Measurements from ENCODE around the gene DYNLT5.

DYNLT5 gene

GRCh38 chr1:66751160-66751559 is 1.1 kb upstream of the DYNLT5 start:
- H3K36me3 ChIP-seq (ENCODE audit: control insufficient read depth in 2 of 2, insufficient read depth in 2 of 2, low read length in 2 of 2), result no peaks in the 10 kb centered on the region
- no peak overlapping the region for H3K9ac ChIP-seq (ENCODE audit: low read length in 2 of 2)
- H3K4me3 ChIP-seq (ENCODE audit: low read length in 2 of 2), result no peak overlapping the region
- no peak overlapping the region for H3K27ac ChIP-seq (ENCODE audit: low read length)
- peaks cover 0 to 6% of the 10 kb centered on the region in 2 donors for H3K27me3 ChIP-seq (ENCODE audit: control insufficient read depth in 1 of 2, insufficient read depth in 2 of 2, low read length in 2 of 2)
- no peaks in the 10 kb centered on the region for H3K9me3 ChIP-seq (ENCODE audit: control insufficient read depth in 2 of 2, low read length in 2 of 2)
- H3K4me1 ChIP-seq (ENCODE audit: control insufficient read depth, insufficient read depth, low read length), result no peaks in the 10 kb centered on the region

GRCh38 chr1:66752671-66753371 is 562 bp downstream of the DYNLT5 start:
- Histone ChIP-seq H3K36me3 (ENCODE audit: control insufficient read depth in 2 of 2, insufficient read depth in 2 of 2, low read length in 2 of 2) (no peaks in the 10 kb centered on the region), H3K27ac (ENCODE audit: low read length) (no peak overlapping the region), H3K4me1 (ENCODE audit: control insufficient read depth, insufficient read depth, low read length) (no peaks in the 10 kb centered on the region), H3K4me3 (ENCODE audit: low read length in 2 of 2) (peak overlapping the region; percentile 53 to 68), H3K9me3 (ENCODE audit: control insufficient read depth in 2 of 2, low read length in 2 of 2) (no peaks in the 10 kb centered on the region), H3K9ac (ENCODE audit: low read length in 2 of 2) (no peak overlapping the region), H3K27me3 (ENCODE audit: control insufficient read depth in 1 of 2, insufficient read depth in 2 of 2, low read length in 2 of 2) (peaks cover 0 to 6% of the 10 kb centered on the region in 2 donors)

- Histone ChIP-seq H3K4me3 (ENCODE audit: low read length in 2 of 2) (no peak overlapping the region), H3K27me3 (ENCODE audit: control insufficient read depth in 1 of 2, insufficient read depth in 2 of 2, low read length in 2 of 2) (peaks cover 0 to 4% of the 10 kb centered on the region in 2 donors), H3K27ac (ENCODE audit: low read length) (no peak overlapping the region), H3K9ac (ENCODE audit: low read length in 2 of 2) (no peak overlapping the region), H3K36me3 (ENCODE audit: control insufficient read depth in 2 of 2, insufficient read depth in 2 of 2, low read length in 2 of 2) (no peaks in the 10 kb centered on the region), H3K4me1 (ENCODE audit: control insufficient read depth, insufficient read depth, low read length) (no peaks in the 10 kb centered on the region), H3K9me3 (ENCODE audit: control insufficient read depth in 2 of 2, low read length in 2 of 2) (no peaks in the 10 kb centered on the region)
Observed at GRCh38 chr1:66757722-66758240, 5.5 kb downstream of the DYNLT5 start.

GRCh38 chr1:66758241-66758755 is 6.0 kb downstream of the DYNLT5 start:
- Histone ChIP-seq H3K4me3 (ENCODE audit: low read length in 2 of 2) (no peak overlapping the region), H3K27me3 (ENCODE audit: control insufficient read depth in 1 of 2, insufficient read depth in 2 of 2, low read length in 2 of 2) (no peaks in the 10 kb centered on the region), H3K27ac (ENCODE audit: low read length) (no peak overlapping the region), H3K9me3 (ENCODE audit: control insufficient read depth in 2 of 2, low read length in 2 of 2) (no peaks in the 10 kb centered on the region), H3K36me3 (ENCODE audit: control insufficient read depth in 2 of 2, insufficient read depth in 2 of 2, low read length in 2 of 2) (no peaks in the 10 kb centered on the region), H3K9ac (ENCODE audit: low read length in 2 of 2) (no peak overlapping the region), H3K4me1 (ENCODE audit: control insufficient read depth, insufficient read depth, low read length) (no peaks in the 10 kb centered on the region)

- no peak overlapping the region for H3K4me3 ChIP-seq (ENCODE audit: low read length in 2 of 2)
- no peak overlapping the region for H3K9ac ChIP-seq (ENCODE audit: low read length in 2 of 2)
- no peaks in the 10 kb centered on the region for H3K4me1 ChIP-seq (ENCODE audit: control insufficient read depth, insufficient read depth, low read length)
- H3K36me3 ChIP-seq (ENCODE audit: control insufficient read depth in 2 of 2, insufficient read depth in 2 of 2, low read length in 2 of 2), result no peaks in the 10 kb centered on the region
- no peak overlapping the region for H3K27ac ChIP-seq (ENCODE audit: low read length)
- H3K27me3 ChIP-seq (ENCODE audit: control insufficient read depth in 1 of 2, insufficient read depth in 2 of 2, low read length in 2 of 2), result no peaks in the 10 kb centered on the region
- no peaks in the 10 kb centered on the region for H3K9me3 ChIP-seq (ENCODE audit: control insufficient read depth in 2 of 2, low read length in 2 of 2)
Observed at GRCh38 chr1:66760506-66760905, 8.2 kb downstream of the DYNLT5 start.

GRCh38 chr1:66761221-66761620 is 9.0 kb downstream of the DYNLT5 start:
- no peak overlapping the region for H3K27ac ChIP-seq (ENCODE audit: low read length)
- no peaks in the 10 kb centered on the region for H3K27me3 ChIP-seq (ENCODE audit: control insufficient read depth in 1 of 2, insufficient read depth in 2 of 2, low read length in 2 of 2)
- no peak overlapping the region for H3K9ac ChIP-seq (ENCODE audit: low read length in 2 of 2)
- H3K9me3 ChIP-seq (ENCODE audit: control insufficient read depth in 2 of 2, low read length in 2 of 2), result no peaks in the 10 kb centered on the region
- no peak overlapping the region for H3K4me3 ChIP-seq (ENCODE audit: low read length in 2 of 2)
- no peaks in the 10 kb centered on the region for H3K4me1 ChIP-seq (ENCODE audit: control insufficient read depth, insufficient read depth, low read length)
- H3K36me3 ChIP-seq (ENCODE audit: control insufficient read depth in 2 of 2, insufficient read depth in 2 of 2, low read length in 2 of 2), result no peaks in the 10 kb centered on the region

GRCh38 chr1:66764994-66765578 is 12.8 kb downstream of the DYNLT5 start:
- Histone ChIP-seq H3K4me1 (ENCODE audit: control insufficient read depth, insufficient read depth, low read length) (no peaks in the 10 kb centered on the region), H3K27ac (ENCODE audit: low read length) (no peak overlapping the region), H3K9me3 (ENCODE audit: control insufficient read depth in 2 of 2, low read length in 2 of 2) (no peaks in the 10 kb centered on the region), H3K4me3 (ENCODE audit: low read length in 2 of 2) (no peak overlapping the region), H3K27me3 (ENCODE audit: control insufficient read depth in 1 of 2, insufficient read depth in 2 of 2, low read length in 2 of 2) (no peaks in the 10 kb centered on the region), H3K36me3 (ENCODE audit: control insufficient read depth in 2 of 2, insufficient read depth in 2 of 2, low read length in 2 of 2) (no peaks in the 10 kb centered on the region), H3K9ac (ENCODE audit: low read length in 2 of 2) (no peak overlapping the region)

- Histone ChIP-seq H3K9ac (ENCODE audit: low read length in 2 of 2) (no peak overlapping the region), H3K4me1 (ENCODE audit: control insufficient read depth, insufficient read depth, low read length) (no peaks in the 10 kb centered on the region), H3K9me3 (ENCODE audit: control insufficient read depth in 2 of 2, low read length in 2 of 2) (no peaks in the 10 kb centered on the region), H3K27me3 (ENCODE audit: control insufficient read depth in 1 of 2, insufficient read depth in 2 of 2, low read length in 2 of 2) (no peaks in the 10 kb centered on the region), H3K27ac (ENCODE audit: low read length) (no peak overlapping the region), H3K4me3 (ENCODE audit: low read length in 2 of 2) (no peak overlapping the region), H3K36me3 (ENCODE audit: control insufficient read depth in 2 of 2, insufficient read depth in 2 of 2, low read length in 2 of 2) (no peaks in the 10 kb centered on the region)
Observed at GRCh38 chr1:66767626-66768025, 15.4 kb downstream of the DYNLT5 start.

GRCh38 chr1:66768965-66769364 is 16.7 kb downstream of the DYNLT5 start:
- no peak overlapping the region for H3K9ac ChIP-seq (ENCODE audit: low read length in 2 of 2)
- H3K27me3 ChIP-seq (ENCODE audit: control insufficient read depth in 1 of 2, insufficient read depth in 2 of 2, low read length in 2 of 2), result no peaks in the 10 kb centered on the region
- H3K27ac ChIP-seq (ENCODE audit: low read length), result no peak overlapping the region
- H3K9me3 ChIP-seq (ENCODE audit: control insufficient read depth in 2 of 2, low read length in 2 of 2), result no peaks in the 10 kb centered on the region
- H3K36me3 ChIP-seq (ENCODE audit: control insufficient read depth in 2 of 2, insufficient read depth in 2 of 2, low read length in 2 of 2), result no peaks in the 10 kb centered on the region
- H3K4me1 ChIP-seq (ENCODE audit: control insufficient read depth, insufficient read depth, low read length), result no peaks in the 10 kb centered on the region
- H3K4me3 ChIP-seq (ENCODE audit: low read length in 2 of 2), result no peak overlapping the region

- Histone ChIP-seq H3K4me1 (ENCODE audit: control insufficient read depth, insufficient read depth, low read length) (no peaks in the 10 kb centered on the region), H3K27me3 (ENCODE audit: control insufficient read depth in 1 of 2, insufficient read depth in 2 of 2, low read length in 2 of 2) (no peaks in the 10 kb centered on the region), H3K36me3 (ENCODE audit: control insufficient read depth in 2 of 2, insufficient read depth in 2 of 2, low read length in 2 of 2) (no peaks in the 10 kb centered on the region), H3K4me3 (ENCODE audit: low read length in 2 of 2) (no peak overlapping the region), H3K9me3 (ENCODE audit: control insufficient read depth in 2 of 2, low read length in 2 of 2) (no peaks in the 10 kb centered on the region), H3K9ac (ENCODE audit: low read length in 2 of 2) (no peak overlapping the region), H3K27ac (ENCODE audit: low read length) (no peak overlapping the region)
Observed at GRCh38 chr1:66769512-66770229, 17.4 kb downstream of the DYNLT5 start.

All from stomach smooth muscle (tissue), 2 donors.